ENCODE results near the gene NET1.

The NET1 gene

DNA sequence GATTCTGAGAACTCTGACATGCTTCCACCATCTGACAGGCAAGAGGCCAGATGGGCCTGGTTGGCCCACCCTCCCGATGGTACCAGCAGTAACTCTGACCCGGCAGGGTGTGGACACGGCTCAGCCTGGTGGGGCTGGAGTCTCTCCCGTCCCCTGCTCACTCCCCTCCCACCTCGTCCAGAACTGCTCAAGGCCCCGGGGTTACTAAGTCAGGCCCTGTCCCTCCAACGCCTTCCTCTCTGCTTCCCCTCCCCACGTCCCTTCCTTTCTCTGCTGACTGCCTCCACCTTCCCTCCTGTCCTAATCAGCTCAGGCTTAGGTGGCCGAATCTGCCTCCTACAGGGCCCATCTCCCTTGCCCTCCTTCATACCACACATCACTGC is 74.5 kb downstream of the NET1 start:
- no peak for DNase-seq

DNA sequence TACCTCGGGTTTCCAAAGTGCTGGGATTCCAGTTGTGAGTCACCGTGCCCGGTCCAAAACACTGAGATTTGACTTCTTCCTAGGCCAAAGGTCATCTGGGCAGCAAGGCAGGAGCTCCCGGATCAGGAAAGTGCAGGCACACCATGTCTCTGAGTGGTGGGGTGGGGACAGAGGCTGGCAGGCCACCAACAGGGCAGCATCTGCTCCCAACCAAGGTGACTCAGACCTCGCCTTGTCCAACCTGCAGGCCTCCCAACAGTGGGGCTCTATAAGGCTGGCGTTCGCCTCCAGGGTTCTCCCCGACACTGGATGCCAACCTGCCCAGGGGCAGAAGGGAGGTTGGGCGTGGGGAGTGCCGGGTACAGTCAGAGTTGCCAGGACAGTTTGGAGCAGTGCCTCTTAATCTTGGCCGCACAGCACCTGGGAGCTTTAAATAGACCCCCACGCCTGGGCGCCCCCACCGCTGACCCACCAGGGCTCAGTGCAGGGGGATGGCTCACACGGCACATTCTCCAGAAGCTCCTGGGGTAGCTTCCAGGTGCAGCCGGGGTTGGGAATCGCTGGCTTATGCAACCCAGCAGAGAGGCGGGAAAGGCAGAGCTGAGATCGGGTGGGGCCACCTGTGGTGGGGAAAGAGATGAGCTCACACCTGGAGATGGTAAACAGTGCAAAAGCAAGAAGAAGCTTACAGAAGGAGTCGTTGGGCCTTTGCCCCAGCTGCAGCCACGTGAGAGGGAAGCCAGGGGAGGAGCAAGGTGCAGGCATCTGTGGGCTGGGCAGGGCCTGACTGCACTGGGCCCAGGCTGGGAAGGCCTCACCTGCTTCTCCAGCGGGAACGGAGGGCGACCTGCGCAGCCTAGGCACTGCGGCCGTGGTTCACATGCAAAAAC is 76.2 kb downstream of the NET1 start:
- no peak for DNase-seq

DNA sequence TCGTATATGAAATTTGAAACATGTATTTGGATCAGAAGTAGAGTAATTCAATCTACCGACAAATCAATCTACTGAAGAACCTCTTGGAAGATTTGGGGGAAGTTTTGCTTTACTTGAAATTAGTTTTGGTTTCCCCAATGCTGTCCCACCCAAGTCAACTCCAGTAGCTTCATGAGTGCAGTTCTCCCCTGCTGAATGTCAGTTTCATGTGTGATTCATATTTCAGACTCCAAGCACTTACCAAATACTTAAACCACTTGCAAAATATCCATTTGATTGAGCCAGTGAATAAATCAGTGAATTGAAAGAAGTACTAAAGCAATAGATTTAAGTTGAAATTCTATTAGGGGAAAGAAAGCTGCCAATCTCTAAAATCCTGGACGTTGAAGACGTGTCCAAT is 77.7 kb downstream of the NET1 start:
- DNase-seq = no peak

DNA sequence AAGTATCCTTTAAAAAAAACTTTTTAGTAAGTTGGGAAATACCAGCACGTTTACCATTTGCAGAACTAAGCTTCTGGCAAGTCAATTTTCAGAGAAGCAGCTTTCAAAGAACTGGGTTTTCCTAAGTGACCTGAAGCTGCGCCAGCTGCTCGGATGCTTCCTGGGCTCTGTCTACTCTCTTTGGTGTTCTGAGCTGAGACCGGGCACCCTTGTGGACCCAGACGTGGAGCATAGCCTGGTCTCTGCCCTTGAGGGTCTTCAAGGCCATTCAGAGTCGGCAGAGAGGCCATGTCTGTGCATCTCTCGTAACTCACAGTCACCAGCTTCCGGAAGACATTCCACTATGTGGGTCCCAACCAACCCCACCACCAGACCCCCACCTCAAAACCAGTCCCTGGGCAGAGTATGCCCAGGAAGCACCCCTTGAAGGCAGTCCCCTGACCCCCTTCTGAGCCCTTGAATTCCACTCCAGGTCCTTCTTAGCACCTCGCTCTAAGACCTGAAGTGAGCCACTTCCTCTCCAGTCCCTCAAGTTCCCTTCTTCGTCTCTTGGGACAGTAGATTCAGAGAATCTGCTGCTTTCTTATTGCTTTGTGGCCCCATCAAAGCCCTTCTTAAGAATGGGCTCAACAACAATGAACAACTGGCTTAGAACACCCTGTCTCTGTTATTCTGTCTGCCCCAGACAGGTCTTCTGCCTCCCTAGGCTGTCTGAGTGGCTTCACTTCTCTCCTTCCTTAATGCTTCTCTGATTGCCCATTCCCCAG is 78.5 kb downstream of the NET1 start:
- DNase-seq = no peak

DNA sequence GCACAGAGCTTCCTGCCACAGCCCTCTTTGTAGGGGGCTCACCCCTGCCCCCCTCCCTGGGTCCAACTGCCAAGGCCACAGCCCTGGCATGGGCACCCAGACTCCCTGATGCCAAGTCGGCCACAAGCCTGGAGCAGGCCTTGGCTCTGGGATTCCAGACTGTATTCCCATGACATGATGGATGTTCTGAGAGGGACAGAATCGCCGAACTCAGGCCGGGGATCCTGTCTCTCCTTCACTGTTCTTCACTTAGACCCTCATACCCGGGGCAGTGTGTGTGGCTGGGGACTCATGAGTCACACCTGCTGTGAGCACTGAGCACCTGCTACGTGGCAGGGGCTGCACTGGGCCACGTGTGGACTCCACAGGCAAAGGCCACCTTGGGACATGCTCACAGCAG is 79.1 kb downstream of the NET1 start:
- DNase-seq = no peak

DNA sequence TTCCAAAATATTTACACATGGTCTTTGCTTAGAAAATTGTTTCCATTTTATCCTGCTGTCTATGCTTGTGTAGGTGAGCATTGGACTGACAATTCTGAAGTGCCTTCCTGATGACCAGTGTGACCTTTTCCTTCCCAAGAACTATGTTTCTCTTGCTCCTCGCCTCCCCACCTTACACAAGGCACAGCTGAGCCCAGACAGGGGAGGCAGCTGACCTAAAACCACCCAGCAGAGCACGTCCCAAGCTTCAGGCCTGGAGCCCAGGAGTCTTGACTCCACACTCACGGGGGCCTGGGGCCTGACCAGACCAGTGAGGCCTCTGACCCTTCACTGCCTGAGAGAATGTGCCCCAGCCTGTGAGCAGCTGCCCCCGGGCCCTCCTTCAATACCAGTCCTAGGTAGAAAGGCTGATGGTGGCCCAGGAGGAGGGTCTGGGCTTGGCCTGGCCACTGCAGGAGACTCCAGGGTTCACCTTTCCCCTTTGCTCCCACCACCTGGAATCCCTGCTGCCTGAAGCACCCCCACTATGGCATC is 80.0 kb downstream of the NET1 start:
- no peak for DNase-seq

DNA sequence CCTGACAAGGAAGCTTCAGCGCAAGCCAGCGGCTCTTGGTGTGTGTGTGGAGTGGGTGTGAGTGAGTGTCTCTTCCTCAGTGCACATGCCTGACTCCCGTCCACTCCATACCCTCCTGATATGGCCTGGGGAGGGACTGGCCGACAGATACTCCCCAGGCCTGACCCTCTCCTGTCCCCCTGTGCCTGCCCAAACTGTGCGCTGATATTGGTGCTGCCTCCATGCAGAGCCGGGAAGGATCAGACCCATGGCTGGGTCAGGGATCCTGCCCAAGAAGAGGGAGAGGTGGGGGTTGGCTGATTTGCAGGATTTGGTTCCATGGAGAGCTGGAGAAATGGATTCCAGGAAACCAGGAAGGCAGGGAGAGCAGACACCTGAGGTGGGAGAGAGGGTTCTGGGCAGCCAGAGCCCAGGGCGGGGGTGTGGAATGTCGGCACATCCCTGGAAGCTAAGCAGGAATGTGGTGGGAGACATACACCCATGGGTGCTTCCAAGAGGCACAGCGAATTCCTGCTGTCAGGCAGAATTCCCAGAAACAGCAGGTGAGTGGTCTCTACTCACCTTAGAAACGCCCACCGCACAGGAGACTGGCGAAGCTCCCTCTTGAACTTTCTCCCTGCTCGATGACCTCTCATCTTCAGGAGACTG is 80.7 kb downstream of the NET1 start:
- DNase-seq = no peak

DNA sequence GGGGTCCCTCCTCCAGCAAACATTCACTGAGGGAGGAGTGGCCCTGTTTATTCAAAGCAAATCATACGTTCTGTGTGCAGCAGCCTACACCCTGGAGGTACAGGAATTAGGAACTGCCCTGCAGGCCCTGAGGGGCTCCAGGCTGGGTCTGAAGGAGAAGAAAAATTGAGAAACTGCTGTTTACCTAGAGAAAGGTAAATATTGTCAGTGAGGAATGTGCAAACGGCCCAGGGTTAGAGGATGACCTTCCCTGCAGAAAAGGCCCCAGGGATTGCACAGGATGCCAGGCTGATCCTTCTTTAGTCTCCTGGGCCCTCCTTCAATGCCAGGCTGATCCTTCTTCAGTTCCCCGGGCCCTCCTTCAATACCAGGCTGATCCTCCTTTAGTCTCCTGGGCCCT is 81.3 kb downstream of the NET1 start:
- no peak for DNase-seq

DNA sequence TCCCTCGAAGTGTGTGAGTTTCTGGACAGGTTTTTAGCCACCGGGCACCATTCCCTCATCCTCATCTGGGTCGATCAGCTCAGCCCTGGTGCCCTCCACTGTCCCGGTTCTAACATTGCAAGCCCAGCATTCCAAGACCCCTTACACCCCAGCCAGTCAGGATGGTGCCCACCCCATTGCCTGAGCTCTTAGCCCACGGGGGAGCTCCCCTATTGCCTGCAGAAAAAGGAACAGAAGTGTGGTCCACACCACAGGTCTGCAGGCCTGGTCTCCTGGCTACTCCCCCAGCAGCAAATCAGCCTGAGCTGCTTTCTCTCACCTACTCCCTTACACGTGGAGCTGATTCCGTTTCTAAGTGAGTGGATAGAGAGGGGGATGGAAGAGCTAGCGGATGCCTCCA is 82.3 kb downstream of the NET1 start:
- no peak for DNase-seq

DNA sequence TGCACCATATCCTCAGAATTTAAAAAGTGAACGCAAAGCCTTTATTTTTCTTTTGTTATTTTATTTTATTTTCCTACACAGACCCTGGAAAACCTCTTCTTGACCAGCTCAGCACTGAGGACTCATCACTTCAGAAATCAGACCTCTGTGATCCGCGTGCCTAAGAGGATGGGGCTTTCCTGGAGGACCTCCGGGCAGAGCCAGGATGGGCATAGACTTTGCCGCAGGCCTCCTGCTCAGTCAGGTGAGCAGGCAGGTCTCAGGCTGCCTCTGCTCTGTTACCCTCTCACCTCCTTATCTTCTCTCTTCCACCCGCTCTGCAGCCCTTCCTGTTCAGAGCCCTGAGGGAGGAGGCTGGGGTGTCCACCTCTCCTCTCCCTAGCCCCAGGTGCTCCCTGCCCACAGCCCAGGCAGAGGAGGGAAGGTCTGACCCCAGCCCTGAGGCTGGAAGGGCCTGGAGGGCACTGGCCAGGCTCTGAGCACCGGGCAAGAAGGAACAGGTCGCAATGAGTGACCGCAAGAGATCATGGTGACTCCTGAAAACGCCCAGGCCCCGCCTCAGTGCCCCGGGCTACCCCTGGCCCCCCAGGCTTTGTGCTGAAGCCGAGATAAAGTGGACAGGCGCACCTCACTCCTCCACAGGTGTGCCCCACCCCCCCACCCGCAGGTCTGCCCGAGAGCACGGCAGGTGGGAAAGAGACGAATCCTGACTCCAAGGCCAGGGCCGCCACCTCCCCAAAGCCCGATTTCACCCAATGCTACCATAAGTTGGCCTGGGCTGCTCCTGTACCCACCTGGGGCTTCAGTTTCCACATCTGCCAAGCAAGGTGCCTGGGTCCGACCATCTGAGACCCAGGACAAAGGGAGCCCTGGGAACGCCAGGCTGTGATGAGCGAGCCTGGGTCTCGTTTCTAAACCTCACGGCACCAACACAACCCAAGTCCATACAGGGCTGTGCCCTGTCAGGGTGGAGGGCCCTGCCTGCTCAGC is 84.2 kb downstream of the NET1 start:
- no peak for DNase-seq

DNA sequence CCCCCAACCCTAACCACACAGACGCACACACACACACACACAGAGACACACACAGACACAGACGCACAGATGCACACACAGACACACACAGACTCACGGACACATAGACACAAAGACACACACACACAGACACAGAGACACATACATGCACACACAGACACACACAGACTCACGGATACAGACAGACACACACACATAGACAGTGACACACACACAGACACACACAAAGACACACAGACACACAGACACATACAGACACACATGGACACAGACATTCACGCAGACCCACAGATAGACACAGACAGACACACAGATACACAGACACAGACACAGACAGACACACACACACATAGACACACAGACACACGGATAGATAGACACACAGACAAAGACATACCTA is 84.9 kb downstream of the NET1 start:
- DNase-seq = no peak

DNA sequence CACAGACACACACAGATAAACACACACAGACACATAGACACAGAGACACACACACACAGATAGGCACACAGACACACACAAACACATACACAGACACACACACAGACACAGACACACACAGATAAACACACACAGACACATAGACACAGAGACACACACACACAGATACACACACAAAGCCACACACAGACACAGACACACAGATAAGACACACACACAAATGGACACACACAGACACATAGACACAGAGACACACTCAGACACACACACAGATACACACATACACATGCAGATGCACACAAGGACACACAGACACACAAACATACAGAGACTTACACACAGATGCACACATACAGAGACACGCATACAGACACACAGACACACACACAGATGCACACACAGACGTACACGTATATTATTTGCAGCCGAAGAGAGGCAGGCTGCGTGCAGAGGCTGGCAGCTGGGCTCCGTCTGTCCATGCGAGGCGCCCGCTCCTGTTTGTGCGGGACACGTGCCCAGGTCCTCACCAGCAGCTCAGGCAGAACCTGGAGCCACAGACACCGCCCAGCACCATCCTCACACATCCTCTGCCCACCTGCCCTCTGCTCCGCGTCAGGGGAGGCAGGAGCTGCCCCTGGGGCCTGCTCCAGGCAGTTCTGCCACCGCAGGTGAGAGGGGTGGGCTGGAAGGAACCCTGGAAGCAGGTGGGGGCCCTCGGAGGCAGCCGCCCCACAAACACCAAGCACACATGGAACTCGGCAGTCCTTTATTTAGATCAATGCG is 85.8 kb downstream of the NET1 start:
- no peak for DNase-seq

DNA sequence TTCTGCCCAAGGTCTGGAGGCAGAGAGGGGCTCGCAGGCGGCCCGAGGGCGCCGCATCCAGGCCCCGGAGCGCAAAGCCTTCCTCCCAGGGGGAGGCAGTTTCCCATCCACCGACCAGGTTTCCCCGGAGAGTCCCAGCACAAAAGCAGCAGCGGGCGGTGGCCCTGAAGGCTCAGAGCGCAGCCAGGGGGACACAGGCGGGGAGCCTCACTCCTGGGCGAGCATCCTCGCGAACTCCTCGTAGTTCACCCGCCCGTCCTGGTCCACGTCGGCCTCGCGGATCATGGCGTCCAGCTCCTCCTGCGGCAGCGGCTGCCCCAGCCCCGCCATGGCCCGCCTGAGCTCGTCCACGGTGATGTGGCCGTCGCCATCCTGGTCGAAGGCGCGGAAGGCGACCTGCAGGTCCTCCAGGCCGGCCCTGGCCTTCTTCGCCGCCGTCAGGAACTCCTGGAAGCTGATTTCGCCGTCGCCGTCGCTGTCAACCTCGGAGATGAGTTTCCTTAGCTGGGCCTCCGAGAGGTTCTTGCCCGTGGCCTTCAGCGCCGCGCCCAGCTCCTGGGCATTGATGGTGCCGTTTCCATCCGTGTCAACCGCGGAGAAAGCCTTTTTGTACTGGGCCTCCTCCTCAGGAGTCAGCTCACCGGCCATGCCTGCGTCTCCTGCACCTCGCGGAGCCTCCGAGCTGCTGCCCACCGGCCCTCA is 86.6 kb downstream of the NET1 start:
- DNase-seq = no peak

DNA sequence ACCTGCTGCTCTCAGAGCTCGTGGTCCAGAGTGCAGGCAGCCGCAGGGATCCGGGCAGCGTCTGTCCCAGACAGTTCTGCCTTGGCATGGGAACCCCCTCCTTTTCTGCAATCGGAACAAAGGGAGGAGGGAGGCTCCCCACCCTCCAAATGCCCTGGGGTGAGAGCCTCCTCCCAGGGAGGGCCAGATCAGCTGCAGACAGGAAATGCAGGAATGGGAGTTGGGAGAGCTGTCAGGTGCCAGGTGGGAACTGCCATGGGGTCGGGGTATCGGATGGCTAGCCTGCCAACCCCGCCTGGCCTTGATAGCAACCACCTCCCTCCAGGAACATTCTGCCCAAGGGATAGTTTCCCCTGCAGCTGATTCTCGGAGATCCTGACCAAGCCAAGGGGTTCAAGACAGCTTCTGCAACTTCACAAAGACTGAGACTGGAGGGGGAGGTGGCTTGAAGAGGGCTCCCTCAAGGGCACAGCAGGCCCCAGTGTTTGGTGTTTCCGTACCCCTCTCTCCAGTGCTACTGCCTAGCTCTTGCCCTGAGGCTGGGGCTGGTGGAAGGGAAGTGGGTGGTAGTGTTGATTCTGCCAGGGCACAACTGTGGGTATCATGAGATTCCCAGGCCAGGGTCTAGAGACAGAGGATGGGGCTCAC is 87.3 kb downstream of the NET1 start, which contains the start of gene CALML5:
CALML5 (minus strand) TSS at position 78 of the 648 bp plus-strand sequence. CDS start 132 bp downstream, outside the sequence.
- DNase-seq = no peak

DNA sequence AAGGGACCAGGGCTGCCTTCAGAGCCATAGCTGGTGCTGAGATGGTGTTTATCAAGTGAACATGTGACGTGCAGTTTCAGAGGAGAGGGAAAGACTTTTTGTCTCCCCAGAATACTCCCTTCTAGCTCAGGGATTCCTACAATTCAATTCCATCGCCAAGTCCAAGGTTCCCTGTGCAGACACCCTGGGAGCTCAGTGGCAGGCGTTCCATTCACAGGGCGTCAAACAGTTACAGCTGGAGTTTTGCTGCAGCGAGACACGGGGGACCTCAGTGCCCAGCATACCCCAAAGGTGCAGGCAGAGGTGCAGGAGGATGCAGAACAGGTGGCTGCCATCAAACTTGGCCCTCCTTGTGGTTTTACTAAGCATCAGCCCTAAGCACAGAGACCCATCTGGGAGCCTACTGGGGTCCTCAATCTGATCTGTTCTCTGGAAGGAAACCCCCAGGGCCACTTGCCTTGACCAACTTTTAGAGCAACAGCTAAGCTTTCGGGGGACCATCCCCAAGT is 87.9 kb downstream of the NET1 start:
- no peak for DNase-seq

DNA sequence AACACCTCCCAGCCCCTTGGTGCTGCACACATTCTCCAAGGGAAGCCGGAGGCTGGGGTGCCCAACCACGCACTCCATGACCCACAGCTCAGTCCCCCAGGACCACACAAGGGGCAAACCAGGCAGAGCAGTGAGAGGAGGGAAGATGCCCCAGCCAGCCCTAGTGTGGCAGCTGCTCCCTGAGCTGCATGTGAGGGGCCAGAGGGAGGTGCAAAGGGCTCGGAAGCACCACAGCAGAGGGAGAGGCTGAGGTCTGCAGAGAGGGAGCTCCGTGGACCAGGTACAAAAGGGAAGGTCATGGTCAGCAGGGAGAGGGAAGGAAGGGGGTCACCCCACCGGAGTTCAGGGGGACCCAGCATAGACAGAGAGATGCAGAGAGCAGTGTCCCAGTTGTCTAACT is 88.6 kb downstream of the NET1 start:
- DNase-seq = no peak

DNA sequence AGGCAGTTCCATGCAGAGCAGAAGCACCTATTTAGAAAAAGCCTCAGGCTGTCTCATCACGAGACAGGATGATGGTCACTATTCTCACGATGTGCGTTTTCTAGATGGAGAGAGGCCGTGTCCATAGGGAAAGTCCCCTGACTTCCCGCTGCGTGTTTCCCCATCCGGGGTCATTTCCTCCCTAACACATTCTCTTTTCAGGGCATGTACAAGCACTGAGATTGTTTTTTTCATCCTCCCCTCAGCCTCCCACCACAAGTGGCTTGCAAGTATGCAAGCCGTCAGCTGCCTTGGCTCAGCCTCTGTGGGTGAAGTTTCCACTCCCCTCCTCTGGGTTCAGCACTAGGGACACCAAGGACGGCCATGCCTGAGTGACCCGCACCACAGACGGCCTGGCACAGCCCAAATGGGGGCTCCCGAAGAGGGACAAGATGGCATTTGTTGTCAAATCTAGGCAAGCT is 89.7 kb downstream of the NET1 start:
- no peak for DNase-seq

DNA sequence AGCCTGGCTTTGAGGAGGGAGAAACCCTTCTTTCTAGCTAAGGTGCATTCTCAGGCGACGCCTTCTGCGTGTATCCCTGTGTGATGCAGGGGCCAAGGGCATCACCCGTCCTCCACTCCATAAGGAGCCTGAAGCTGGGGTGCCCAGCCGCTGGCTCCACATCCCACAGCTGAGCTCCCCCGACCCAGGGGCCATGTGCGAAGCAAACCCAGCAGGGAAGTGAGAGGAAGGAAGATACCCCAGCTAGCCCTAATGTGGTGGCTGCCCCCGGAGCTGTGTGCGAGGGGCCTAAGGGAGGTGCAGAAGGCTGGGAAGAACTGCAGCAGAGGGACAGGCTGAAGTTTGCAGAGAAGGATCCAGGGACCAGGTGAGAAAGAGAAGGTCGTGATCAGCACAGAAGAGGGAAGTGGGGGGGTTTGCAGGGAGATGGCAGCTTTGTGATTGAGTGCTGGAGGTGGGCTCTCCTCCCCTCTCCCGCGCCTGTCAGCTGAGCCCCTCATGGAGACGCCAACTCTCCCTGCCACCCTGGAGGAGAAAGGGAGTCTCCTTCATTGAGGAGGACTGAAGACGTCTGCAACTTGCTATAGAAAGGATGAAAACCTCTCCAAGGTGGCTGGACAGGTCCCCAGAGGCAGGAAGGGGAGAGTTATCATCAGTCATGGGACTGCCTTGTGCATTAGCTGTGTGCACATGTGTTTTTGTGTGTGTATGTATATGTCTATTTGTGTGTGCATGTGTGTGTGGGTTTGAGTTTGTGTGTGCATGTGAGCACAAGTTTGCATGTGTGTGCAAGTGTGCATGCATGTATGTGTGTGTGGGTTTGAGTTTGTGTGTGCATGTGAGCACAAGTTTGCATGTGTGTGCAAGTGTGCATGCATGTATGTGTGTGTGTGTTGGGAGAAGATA is 90.5 kb downstream of the NET1 start:
- DNase-seq = no peak

DNA sequence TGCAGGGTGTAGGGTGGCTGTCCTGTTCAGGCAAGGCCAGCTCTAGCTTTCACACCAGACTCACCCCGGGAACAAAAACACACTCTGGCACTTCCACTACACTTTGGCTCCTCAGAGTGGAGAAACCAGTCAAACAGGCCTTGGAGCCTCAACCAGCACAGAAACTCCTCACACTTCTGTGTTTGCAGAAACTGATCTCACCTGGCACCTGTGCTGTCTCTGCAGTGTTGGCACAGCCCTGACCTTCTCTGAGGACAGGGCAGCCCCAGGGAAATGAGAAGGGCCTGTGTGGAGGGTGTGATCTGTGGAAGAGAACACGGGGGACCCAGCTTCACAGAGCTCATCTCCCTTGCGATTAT is 91.1 kb downstream of the NET1 start:
- DNase-seq = no peak

Measured in T1000 (cell line).